ENCODE measurements around the gene LCN12.

The LCN12 gene

DNA sequence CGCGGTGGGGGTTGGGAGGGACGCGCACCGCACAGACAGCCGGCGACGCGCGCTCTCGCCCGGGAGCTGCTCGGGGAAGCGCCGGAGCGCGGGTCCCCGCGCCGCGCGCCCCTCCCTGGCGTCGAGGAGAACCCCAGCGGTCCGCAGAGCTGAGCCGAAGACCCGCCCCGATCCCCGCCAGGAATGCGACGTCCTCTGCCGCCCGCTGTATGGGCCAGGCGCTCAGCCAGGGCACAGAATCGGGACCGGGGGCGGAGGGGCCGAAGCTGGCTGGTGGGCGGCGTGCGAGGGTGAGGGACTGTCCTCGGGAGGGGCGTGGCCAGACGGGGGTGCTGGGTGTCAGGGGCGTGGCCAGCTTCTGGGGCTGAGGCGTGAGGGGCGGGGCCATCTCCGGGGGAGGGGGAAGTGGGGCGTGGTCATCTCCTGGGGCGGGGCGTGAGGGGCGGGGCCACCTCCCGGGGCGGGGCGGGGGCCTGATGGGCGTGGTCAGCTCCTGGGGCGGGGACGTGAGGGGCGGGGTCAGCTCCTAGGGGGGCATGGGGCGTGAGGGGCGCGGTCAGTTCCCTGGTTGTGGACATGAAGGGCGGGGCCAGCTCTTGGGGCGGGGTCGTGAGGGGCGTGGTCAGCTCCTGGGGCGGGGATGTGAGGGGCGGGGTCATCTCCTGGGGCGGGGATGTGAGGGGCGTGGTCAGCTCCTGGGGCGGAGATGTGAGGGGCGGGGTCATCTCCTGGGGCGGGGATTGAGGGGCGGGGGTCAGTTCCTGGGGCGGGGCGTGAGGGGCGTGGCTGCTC is 26.2 kb downstream of the LCN12 start:
- Histone ChIP-seq H3K27ac (ENCODE audit: low read depth, low read length) (no peak overlapping the region), H4K8ac (ENCODE audit: low read depth, low read length) (no peak overlapping the region), H2BK5ac (ENCODE audit: low read length) (no peak overlapping the region), H3K36me3 (ENCODE audit: control insufficient read depth, insufficient read depth, low read length) (no peaks in the 10 kb centered on the region), H4K5ac (ENCODE audit: low read length) (no peak overlapping the region), H3K4me3 (ENCODE audit: low read length) (no peak overlapping the region), H3K9ac (ENCODE audit: low read length) (peak overlapping the region; percentile 57), H3K4me1 (ENCODE audit: control insufficient read depth, low read depth, low read length) (no peaks in the 10 kb centered on the region), H3K27me3 (ENCODE audit: insufficient read depth, low read length, poor library complexity) (no peaks in the 10 kb centered on the region), H2AK5ac (ENCODE audit: low read length) (no peak overlapping the region), H3K23ac (ENCODE audit: low read length) (no peak overlapping the region), H3K56ac (ENCODE audit: low read length) (peak overlapping the region; percentile 84), H3K18ac (ENCODE audit: low read length) (no peak overlapping the region), H3K4ac (ENCODE audit: low read depth, low read length) (no peak overlapping the region), H3K4me2 (ENCODE audit: low read length) (peak overlapping the region; percentile 84), H3K79me2 (ENCODE audit: control insufficient read depth, insufficient read depth, low read length) (no peaks in the 10 kb centered on the region), H3K79me1 (ENCODE audit: low read length) (no peaks in the 10 kb centered on the region), H2BK15ac (replicated peaks; ENCODE audit: low read depth) (no peak overlapping the region), H2BK120ac (ENCODE audit: low read depth, low read length) (no peak overlapping the region)
- WGBS (ENCODE audit: extremely low coverage, insufficient coverage, low lambda C conversion rate): no CpG with 5 or more reads among the region's 78 CpGs
- DNase-seq: peak; percentile 77

DNA sequence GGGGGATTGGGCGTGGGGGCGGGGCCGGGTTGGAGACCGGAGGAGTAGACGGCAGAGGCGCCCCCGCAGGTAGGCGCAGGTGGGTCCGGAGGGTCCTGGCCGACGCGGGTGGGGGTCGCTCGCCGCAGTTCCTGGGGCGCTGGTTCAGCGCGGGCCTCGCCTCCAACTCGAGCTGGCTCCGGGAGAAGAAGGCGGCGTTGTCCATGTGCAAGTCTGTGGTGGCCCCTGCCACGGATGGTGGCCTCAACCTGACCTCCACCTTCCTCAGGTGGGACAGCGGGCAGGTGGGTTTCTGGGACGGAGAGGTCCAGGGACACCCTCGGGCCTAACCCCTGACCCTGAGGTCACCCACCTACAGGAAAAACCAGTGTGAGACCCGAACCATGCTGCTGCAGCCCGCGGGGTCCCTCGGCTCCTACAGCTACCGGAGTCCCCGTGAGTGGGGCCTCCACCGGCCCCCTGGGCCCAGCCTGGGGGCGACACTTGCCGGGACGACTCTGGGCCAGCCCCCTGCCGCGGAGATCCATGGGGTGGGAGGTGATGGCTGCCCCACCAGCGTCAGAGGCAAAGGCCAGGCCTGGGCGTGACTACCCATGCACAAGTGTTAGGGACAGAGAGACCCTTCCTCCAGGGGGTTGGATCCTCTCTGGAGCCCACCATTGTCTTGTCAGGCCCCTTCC is 26.9 kb downstream of the LCN12 start:
- Histone ChIP-seq H3K79me2 (ENCODE audit: control insufficient read depth, insufficient read depth, low read length) (no peaks in the 10 kb centered on the region), H2BK120ac (ENCODE audit: low read depth, low read length) (no peak overlapping the region), H3K18ac (ENCODE audit: low read length) (no peak overlapping the region), H3K27me3 (ENCODE audit: insufficient read depth, low read length, poor library complexity) (no peaks in the 10 kb centered on the region), H4K5ac (ENCODE audit: low read length) (no peak overlapping the region), H3K4me1 (ENCODE audit: control insufficient read depth, low read depth, low read length) (no peaks in the 10 kb centered on the region), H3K27ac (ENCODE audit: low read depth, low read length) (no peak overlapping the region), H3K79me1 (ENCODE audit: low read length) (no peaks in the 10 kb centered on the region), H2AK5ac (ENCODE audit: low read length) (no peak overlapping the region), H3K9ac (ENCODE audit: low read length) (no peak overlapping the region), H3K4me3 (ENCODE audit: low read length) (no peak overlapping the region), H3K4ac (ENCODE audit: low read depth, low read length) (no peak overlapping the region), H4K8ac (ENCODE audit: low read depth, low read length) (no peak overlapping the region), H3K23ac (ENCODE audit: low read length) (no peak overlapping the region), H3K56ac (ENCODE audit: low read length) (no peak overlapping the region), H2BK5ac (ENCODE audit: low read length) (no peak overlapping the region), H3K4me2 (ENCODE audit: low read length) (no peak overlapping the region), H2BK15ac (replicated peaks; ENCODE audit: low read depth) (no peak overlapping the region), H3K36me3 (ENCODE audit: control insufficient read depth, insufficient read depth, low read length) (no peaks in the 10 kb centered on the region)
- WGBS (ENCODE audit: extremely low coverage, insufficient coverage, low lambda C conversion rate): no CpG with 5 or more reads among the region's 41 CpGs
- DNase-seq: no peak

DNA sequence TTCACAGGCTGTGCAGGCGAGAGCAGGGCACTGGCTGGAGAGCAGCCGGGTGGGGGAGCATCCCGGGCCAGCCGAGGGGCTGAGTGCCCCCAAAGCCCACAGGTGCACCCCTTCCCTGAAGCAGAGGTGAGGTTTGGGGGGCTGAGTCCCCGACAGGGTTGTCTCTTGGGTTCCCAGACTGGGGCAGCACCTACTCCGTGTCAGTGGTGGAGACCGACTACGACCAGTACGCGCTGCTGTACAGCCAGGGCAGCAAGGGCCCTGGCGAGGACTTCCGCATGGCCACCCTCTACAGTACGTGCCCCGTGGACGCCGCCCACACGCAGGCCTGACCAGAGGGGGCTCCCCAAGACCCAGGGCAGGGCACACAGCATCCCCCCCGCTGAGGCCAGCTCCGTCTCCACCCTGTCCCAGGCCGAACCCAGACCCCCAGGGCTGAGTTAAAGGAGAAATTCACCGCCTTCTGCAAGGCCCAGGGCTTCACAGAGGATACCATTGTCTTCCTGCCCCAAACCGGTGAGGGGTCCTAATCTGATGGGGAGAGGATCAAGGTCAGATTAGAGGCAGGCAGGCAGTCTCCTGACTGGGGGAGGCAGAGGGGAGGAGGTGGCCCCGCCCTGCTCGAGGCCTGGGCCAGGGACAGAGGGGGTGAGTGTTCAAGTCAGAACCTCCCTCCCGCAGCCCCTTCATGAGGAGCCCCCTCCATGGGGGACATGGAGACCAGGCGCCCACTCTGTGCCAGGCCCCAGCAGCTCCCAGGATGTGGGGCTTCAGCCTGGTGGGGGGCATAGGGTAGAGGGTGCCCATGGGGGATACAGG is 27.9 kb downstream of the LCN12 start:
- DNase-seq: peak; percentile 46
- H2AK5ac ChIP-seq (ENCODE audit: low read length): no peak overlapping the region
- peaks cover 2% of the 10 kb centered on the region for H3K27me3 ChIP-seq (ENCODE audit: insufficient read depth, low read length, poor library complexity)

DNA sequence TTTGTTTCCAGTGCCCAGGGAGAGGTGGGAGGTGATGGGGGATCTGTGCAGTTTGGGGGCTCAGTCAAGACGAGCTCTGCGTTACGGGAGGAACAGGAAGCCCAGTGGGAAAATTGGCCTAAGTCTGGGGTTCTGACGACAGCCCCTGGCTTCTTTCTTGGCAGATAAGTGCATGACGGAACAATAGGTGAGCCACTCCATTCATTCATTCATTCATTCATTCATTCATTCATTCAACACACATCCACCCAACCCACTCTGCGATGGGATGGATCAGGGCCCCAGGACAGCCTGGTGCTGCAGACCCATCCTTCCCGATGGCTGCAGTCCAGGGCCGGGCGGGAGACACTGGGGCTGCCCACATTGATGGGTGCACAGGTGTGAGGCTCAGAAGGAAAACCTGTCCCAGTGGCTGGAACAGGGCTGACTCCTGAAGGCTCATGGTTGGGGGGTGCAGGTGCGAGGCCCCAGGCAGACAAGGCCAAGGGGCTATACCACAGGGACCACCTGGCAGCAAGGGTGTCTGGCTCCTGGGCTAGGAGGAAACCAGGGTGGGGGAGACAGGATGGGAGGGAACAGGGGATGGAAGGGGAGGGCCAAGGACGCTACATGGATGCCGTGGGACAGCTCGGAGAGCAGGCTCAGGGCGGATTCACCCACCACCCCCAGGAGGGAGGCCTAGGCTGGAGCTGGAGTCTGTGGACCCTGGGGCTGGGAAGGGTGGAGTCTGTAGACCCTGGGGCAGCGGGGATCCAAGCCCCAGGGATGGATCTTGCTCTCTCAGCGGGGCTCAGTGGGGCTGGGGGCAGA is 28.8 kb downstream of the LCN12 start:
- no peaks in the 10 kb centered on the region for H3K79me2 ChIP-seq (ENCODE audit: control insufficient read depth, insufficient read depth, low read length)
- DNase-seq: no peak
- H3K4me2 ChIP-seq (ENCODE audit: low read length): no peak overlapping the region
- no peak overlapping the region for H3K18ac ChIP-seq (ENCODE audit: low read length)
- no peak overlapping the region for H3K27ac ChIP-seq (ENCODE audit: low read depth, low read length)
- H2BK120ac ChIP-seq (ENCODE audit: low read depth, low read length): no peak overlapping the region
- H3K79me1 ChIP-seq (ENCODE audit: low read length): no peaks in the 10 kb centered on the region
- H2AK5ac ChIP-seq (ENCODE audit: low read length): no peak overlapping the region
- H2BK15ac ChIP-seq (replicated peaks; ENCODE audit: low read depth): no peak overlapping the region
- peaks cover 8% of the 10 kb centered on the region for H3K27me3 ChIP-seq (ENCODE audit: insufficient read depth, low read length, poor library complexity)
- no peaks in the 10 kb centered on the region for H3K36me3 ChIP-seq (ENCODE audit: control insufficient read depth, insufficient read depth, low read length)
- H2BK5ac ChIP-seq (ENCODE audit: low read length): no peak overlapping the region
- no CpG with 5 or more reads among the region's 16 CpGs for WGBS (ENCODE audit: extremely low coverage, insufficient coverage, low lambda C conversion rate)
- no peak overlapping the region for H3K23ac ChIP-seq (ENCODE audit: low read length)
- H3K9ac ChIP-seq (ENCODE audit: low read length): no peak overlapping the region
- no peak overlapping the region for H3K56ac ChIP-seq (ENCODE audit: low read length)
- no peak overlapping the region for H4K5ac ChIP-seq (ENCODE audit: low read length)
- H3K4me3 ChIP-seq (ENCODE audit: low read length): no peak overlapping the region
- no peaks in the 10 kb centered on the region for H3K4me1 ChIP-seq (ENCODE audit: control insufficient read depth, low read depth, low read length)
- no peak overlapping the region for H3K4ac ChIP-seq (ENCODE audit: low read depth, low read length)
- H4K8ac ChIP-seq (ENCODE audit: low read depth, low read length): no peak overlapping the region

More for the DNA sequence above, 27.9 kb downstream of the LCN12 start:
- H3K4me2 ChIP-seq (ENCODE audit: low read length): no peak overlapping the region
- WGBS (ENCODE audit: extremely low coverage, insufficient coverage, low lambda C conversion rate): no CpG with 5 or more reads among the region's 26 CpGs
- H3K4me1 ChIP-seq (ENCODE audit: control insufficient read depth, low read depth, low read length): no peaks in the 10 kb centered on the region
- no peak overlapping the region for H3K23ac ChIP-seq (ENCODE audit: low read length)
- H3K4me3 ChIP-seq (ENCODE audit: low read length): no peak overlapping the region
- no peak overlapping the region for H3K18ac ChIP-seq (ENCODE audit: low read length)
- no peak overlapping the region for H3K27ac ChIP-seq (ENCODE audit: low read depth, low read length)
- no peak overlapping the region for H2BK15ac ChIP-seq (replicated peaks; ENCODE audit: low read depth)
- H2BK5ac ChIP-seq (ENCODE audit: low read length): no peak overlapping the region
- H4K8ac ChIP-seq (ENCODE audit: low read depth, low read length): no peak overlapping the region
- no peaks in the 10 kb centered on the region for H3K79me1 ChIP-seq (ENCODE audit: low read length)
- no peak overlapping the region for H2BK120ac ChIP-seq (ENCODE audit: low read depth, low read length)
- no peak overlapping the region for H3K56ac ChIP-seq (ENCODE audit: low read length)
- H4K5ac ChIP-seq (ENCODE audit: low read length): no peak overlapping the region
- H3K79me2 ChIP-seq (ENCODE audit: control insufficient read depth, insufficient read depth, low read length): no peaks in the 10 kb centered on the region
- no peak overlapping the region for H3K4ac ChIP-seq (ENCODE audit: low read depth, low read length)
- H3K36me3 ChIP-seq (ENCODE audit: control insufficient read depth, insufficient read depth, low read length): no peaks in the 10 kb centered on the region
- no peak overlapping the region for H3K9ac ChIP-seq (ENCODE audit: low read length)

DNA sequence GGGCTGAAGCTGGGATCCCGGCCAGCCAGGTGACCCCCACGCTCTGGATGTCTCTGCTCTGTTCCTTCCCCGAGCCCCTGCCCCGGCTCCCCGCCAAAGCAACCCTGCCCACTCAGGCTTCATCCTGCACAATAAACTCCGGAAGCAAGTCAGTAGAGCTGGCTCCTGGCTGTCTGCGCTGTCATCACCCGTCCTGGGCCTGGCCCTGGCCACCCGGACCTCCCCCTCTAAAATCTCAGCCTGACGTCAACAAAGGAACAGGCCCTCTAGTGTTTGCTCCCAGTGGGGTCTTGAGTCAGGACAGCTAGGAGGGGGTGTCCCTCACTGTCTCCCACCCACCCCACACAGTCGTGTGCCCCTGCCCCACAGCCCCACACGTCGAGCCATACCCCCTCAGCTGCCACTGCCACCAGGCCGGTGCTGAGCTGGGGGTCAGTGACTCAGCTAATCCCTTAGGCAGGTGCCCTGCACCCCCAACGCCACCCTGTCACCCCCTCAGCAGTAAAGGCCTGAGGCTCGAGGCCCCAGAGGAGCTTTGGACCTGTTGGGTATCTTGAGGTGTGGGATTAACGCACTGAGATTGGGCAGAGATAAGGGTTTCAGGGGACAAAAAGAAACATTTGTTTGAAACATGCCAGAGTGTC is 29.6 kb downstream of the LCN12 start:
- Histone ChIP-seq H3K4me2 (ENCODE audit: low read length) (no peak overlapping the region), H3K9ac (ENCODE audit: low read length) (no peak overlapping the region), H3K27me3 (ENCODE audit: insufficient read depth, low read length, poor library complexity) (peaks cover 8% of the 10 kb centered on the region), H3K4ac (ENCODE audit: low read depth, low read length) (no peak overlapping the region), H3K27ac (ENCODE audit: low read depth, low read length) (no peak overlapping the region), H2BK5ac (ENCODE audit: low read length) (no peak overlapping the region), H4K5ac (ENCODE audit: low read length) (no peak overlapping the region), H3K23ac (ENCODE audit: low read length) (no peak overlapping the region), H3K79me2 (ENCODE audit: control insufficient read depth, insufficient read depth, low read length) (no peaks in the 10 kb centered on the region), H3K4me3 (ENCODE audit: low read length) (no peak overlapping the region), H2AK5ac (ENCODE audit: low read length) (no peak overlapping the region), H2BK120ac (ENCODE audit: low read depth, low read length) (no peak overlapping the region), H3K79me1 (ENCODE audit: low read length) (no peaks in the 10 kb centered on the region), H2BK15ac (replicated peaks; ENCODE audit: low read depth) (no peak overlapping the region), H4K8ac (ENCODE audit: low read depth, low read length) (no peak overlapping the region), H3K36me3 (ENCODE audit: control insufficient read depth, insufficient read depth, low read length) (no peaks in the 10 kb centered on the region), H3K18ac (ENCODE audit: low read length) (no peak overlapping the region), H3K4me1 (ENCODE audit: control insufficient read depth, low read depth, low read length) (no peaks in the 10 kb centered on the region), H3K56ac (ENCODE audit: low read length) (no peak overlapping the region)
- WGBS (ENCODE audit: extremely low coverage, insufficient coverage, low lambda C conversion rate): no CpG with 5 or more reads among the region's 17 CpGs
- no peak for DNase-seq

Measured in mesendoderm (in vitro differentiated cells).